CD14-positive monocyte (primary cell): Measurements from ENCODE around the gene SLC2A9. TPM values are rescaled to one million over a fixed set of nuclear protein-coding genes. Genes with fewer than 3 reads are reported as not detected.

ENCODE experiments used
- DNase-seq, 3 donors: peaks; one replicate each; pipeline ENCODE4 v3.0.0-alpha.2; 2011 to 2022
- H2AFZ ChIP-seq: 2 replicates; pipeline ENCODE4 v1.6.0; 2012; ENCODE audit warnings: mild to moderate bottlenecking, low read depth, low read length, inconsistent platforms; ENCODE audit not compliant: insufficient read depth, poor library complexity, severe bottlenecking
- H3K27ac ChIP-seq, 2 donors: 1 replicate in 1 of 2; 2 replicates in 1 of 2; pipeline ENCODE4 v1.5.1; 2012 to 2013; ENCODE audit warnings: low read length in 2 of 2, control low read depth in 1 of 2, inconsistent platforms in 1 of 2, low read depth in 1 of 2, mild to moderate bottlenecking in 1 of 2
- H3K27me3 ChIP-seq, 2 donors: one replicate each; pipeline versions ENCODE4 v1.6.0 to v1.6.1; 2011 to 2013; ENCODE audit warnings: low read length in 2 of 2; ENCODE audit not compliant: control insufficient read depth in 2 of 2, insufficient read depth in 2 of 2
- H3K36me3 ChIP-seq, 2 donors: replicated peaks in 1 of 2; 1 replicate in 1 of 2; 2 replicates in 1 of 2; pipeline versions ENCODE4 v1.5.1 to v1.6.1; 2012 to 2013; ENCODE audit warnings: low read length in 2 of 2, control low read depth in 1 of 2, inconsistent platforms in 1 of 2, mild to moderate bottlenecking in 1 of 2; ENCODE audit not compliant: insufficient read depth in 2 of 2, control insufficient read depth in 1 of 2
- H3K4me1 ChIP-seq, 2 donors: 1 replicate in 1 of 2; 2 replicates in 1 of 2; pipeline versions ENCODE4 v1.5.1 to v1.6.1; 2012 to 2013; ENCODE audit warnings: low read length in 2 of 2, control low read depth in 1 of 2, inconsistent platforms in 1 of 2, mild to moderate bottlenecking in 1 of 2, moderate library complexity in 1 of 2; ENCODE audit not compliant: insufficient read depth in 2 of 2, control insufficient read depth in 1 of 2
- H3K4me2 ChIP-seq: replicated peaks from 2 replicates; pipeline ENCODE3; 2012; ENCODE audit warnings: low read length, moderate library complexity, mild to moderate bottlenecking; ENCODE audit not compliant: poor library complexity, severe bottlenecking; ENCODE audit errors: extremely low read depth
- H3K4me3 ChIP-seq, 3 experiments: fragments of 200-600 bp in 1 of 3; sonication (generic) in 1 of 3; replicated peaks in 1 of 3; 1 replicate in 2 of 3; 2 replicates in 1 of 3; pipeline ENCODE4 v1.5.1; 2011 to 2013; ENCODE audit warnings: low read length in 3 of 3, mild to moderate bottlenecking in 3 of 3, control low read depth in 2 of 3, low read depth in 2 of 3, inconsistent platforms in 1 of 3, moderate library complexity in 1 of 3
- H3K79me2 ChIP-seq: 2 replicates; pipeline ENCODE4 v1.6.0; 2012; ENCODE audit warnings: mild to moderate bottlenecking, control low read depth, inconsistent platforms, low read length, moderate library complexity; ENCODE audit not compliant: insufficient read depth
- H3K9ac ChIP-seq: 2 replicates; pipeline ENCODE4 v1.6.0; 2017; ENCODE audit warnings: low read length, mild to moderate bottlenecking; ENCODE audit not compliant: insufficient read depth, poor library complexity, severe bottlenecking
- H3K9me3 ChIP-seq, 2 donors: replicated peaks in 1 of 2; 1 replicate in 1 of 2; 2 replicates in 1 of 2; pipeline versions ENCODE4 v1.5.1 to v1.6.1; 2012 to 2013; ENCODE audit warnings: low read length in 2 of 2, control low read depth in 1 of 2; ENCODE audit not compliant: control insufficient read depth in 1 of 2, insufficient read depth in 1 of 2
- H4K20me1 ChIP-seq: 2 replicates; pipeline ENCODE4 v1.6.0; 2012; ENCODE audit warnings: mild to moderate bottlenecking, low read length, control low read depth, moderate library complexity; ENCODE audit not compliant: insufficient read depth
- H3K27ac Mint-ChIP-seq, 7 donors: one replicate each; pipeline ENCODE4 v1.8.0; 2020; ENCODE audit warnings: mild to moderate bottlenecking in 7 of 7, mixed read lengths in 7 of 7, moderate library complexity in 6 of 7, inconsistent platforms in 2 of 7
- H3K27me3 Mint-ChIP-seq, 3 donors: one replicate each; pipeline ENCODE4 v1.8.0; 2021 to 2022; ENCODE audit warnings: low read depth in 3 of 3, mild to moderate bottlenecking in 3 of 3, mixed read lengths in 3 of 3, moderate library complexity in 3 of 3, inconsistent platforms in 1 of 3
- H3K36me3 Mint-ChIP-seq, 2 donors: one replicate each; pipeline ENCODE4 v1.8.0; 2020; ENCODE audit warnings: mixed read lengths in 2 of 2, inconsistent platforms in 1 of 2, mild to moderate bottlenecking in 1 of 2
- H3K4me1 Mint-ChIP-seq: one replicate; pipeline ENCODE4 v1.8.0; 2020; ENCODE audit warnings: mild to moderate bottlenecking, mixed read lengths
- H3K4me3 Mint-ChIP-seq, 2 donors: one replicate each; pipeline ENCODE4 v1.8.0; 2020; ENCODE audit warnings: mild to moderate bottlenecking in 2 of 2, mixed read lengths in 2 of 2, moderate library complexity in 1 of 2
- H3K9me3 Mint-ChIP-seq, 7 donors: one replicate each; pipeline ENCODE4 v1.8.0; 2020 to 2022; ENCODE audit warnings: mixed read lengths in 7 of 7, mild to moderate bottlenecking in 6 of 7, moderate library complexity in 6 of 7, inconsistent platforms in 2 of 7
- WGBS: methylation state at CpG from one replicate; pipeline ENCODE4 v1.1.5; 2013; ENCODE audit warnings: missing lambda C conversion rate; ENCODE audit not compliant: insufficient coverage; 5-methylcytosine and 5-hydroxymethylcytosine counted together
- intact Hi-C, 2 donors: fragments of 100-400 bp; cut with micrococcal nuclease; formaldehyde crosslinking; loops; one replicate each; pipeline versions ENCODE4 v1.15.0 to v1.15.1; 2023
- polyA plus RNA-seq, 3 donors: library from polyadenylated mRNA; depleted of rRNA in 1 of 3; unstranded in 2 of 3; stranded (reverse) in 1 of 3; fragments of 300-500 nt in 2 of 3; fragments of >200 nt in 1 of 3; fragmentation: Illumina TruSeq in 2 of 3; gene quantifications; 1 replicate in 2 of 3; 2 replicates in 1 of 3; pipeline ENCODE4 v1.2.3, GENCODE V29; 2012 to 2021
- TF ChIP-seq, protein P1 (sequence below): fragments of 200-600 bp; IDR thresholded peaks from one replicate; pipeline ENCODE4 v1.8.0; 2022; ENCODE audit warnings: antibody characterized with exemption, mild to moderate bottlenecking

SLC2A9 gene
- polyA plus RNA-seq, 3 donors = 27.3 to 38.6 (median 34.7) TPM

DNA sequence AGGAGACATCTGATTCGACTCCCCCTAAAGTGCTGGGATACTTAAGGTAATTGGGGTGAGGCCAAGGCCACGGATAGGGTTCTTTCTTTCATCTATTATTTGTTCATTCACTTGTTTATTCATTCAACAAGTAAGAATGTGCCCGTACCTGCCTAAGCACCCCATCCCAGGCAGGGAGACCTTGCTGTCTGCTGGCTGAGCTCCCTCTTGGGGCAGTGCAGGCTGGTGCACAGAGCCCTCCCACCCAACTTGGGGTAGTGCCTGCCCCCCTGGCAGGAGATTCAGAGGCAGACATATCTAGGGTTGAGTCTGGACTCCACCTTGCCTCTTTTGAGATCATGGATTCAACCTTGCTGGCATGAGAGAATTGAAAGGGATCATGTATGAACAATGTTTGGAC, 144.2 kb downstream of the SLC2A9 start:
- Mint-ChIP-seq H3K36me3 (peaks cover 62 to 66% of the 10 kb centered on the region in 2 donors), H3K4me1 (peaks cover 14% of the 10 kb centered on the region), H3K27me3 (no peaks in the 10 kb centered on the region), H3K27ac (peak overlapping the region in 1 of 7 donors; percentile 12), H3K4me3 (no peak overlapping the region), H3K9me3 (peaks cover 0 to 4% (median 0%) of the 10 kb centered on the region in 7 donors)
- no peak for DNase-seq
- Histone ChIP-seq H2AFZ (no peak overlapping the region), H3K27ac (no peak overlapping the region), H3K9me3 (no peaks in the 10 kb centered on the region), H4K20me1 (no peaks in the 10 kb centered on the region), H3K4me2 (no peak overlapping the region), H3K27me3 (no peaks in the 10 kb centered on the region), H3K9ac (no peak overlapping the region), H3K79me2 (no peaks in the 10 kb centered on the region), H3K36me3 (peaks cover 37 to 71% of the 10 kb centered on the region in 2 donors), H3K4me1 (peaks cover 12 to 13% of the 10 kb centered on the region in 2 donors), H3K4me3 (no peak overlapping the region)
- 100% methylated on average over 1 of the region's 3 CpGs for WGBS
- TF ChIP-seq, protein P1, sequence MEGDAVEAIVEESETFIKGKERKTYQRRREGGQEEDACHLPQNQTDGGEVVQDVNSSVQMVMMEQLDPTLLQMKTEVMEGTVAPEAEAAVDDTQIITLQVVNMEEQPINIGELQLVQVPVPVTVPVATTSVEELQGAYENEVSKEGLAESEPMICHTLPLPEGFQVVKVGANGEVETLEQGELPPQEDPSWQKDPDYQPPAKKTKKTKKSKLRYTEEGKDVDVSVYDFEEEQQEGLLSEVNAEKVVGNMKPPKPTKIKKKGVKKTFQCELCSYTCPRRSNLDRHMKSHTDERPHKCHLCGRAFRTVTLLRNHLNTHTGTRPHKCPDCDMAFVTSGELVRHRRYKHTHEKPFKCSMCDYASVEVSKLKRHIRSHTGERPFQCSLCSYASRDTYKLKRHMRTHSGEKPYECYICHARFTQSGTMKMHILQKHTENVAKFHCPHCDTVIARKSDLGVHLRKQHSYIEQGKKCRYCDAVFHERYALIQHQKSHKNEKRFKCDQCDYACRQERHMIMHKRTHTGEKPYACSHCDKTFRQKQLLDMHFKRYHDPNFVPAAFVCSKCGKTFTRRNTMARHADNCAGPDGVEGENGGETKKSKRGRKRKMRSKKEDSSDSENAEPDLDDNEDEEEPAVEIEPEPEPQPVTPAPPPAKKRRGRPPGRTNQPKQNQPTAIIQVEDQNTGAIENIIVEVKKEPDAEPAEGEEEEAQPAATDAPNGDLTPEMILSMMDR = no peak
- intact Hi-C loops = no loop called here

DNA sequence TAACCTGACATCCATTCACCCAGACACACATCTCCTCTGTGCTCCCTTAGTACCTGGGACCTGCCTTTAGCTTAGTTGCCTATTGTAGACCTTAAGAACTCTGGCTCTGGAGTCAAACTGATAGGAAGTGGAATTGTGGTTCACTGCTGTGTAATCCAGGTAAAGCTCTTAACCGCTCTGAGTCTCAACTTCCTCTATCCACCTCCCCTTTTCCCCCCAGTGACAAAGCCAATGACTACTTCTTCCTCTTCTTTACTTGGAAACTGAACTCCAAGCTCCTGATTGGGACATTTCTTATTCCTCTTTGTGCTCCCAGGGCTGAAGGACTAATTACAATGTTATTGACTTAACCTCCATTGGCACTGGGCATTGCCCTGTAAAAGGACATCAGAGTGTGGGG, 145.8 kb downstream of the SLC2A9 start:
- no peak overlapping the region for H3K4me3 ChIP-seq

More for the DNA sequence above, 145.8 kb downstream of the SLC2A9 start:
- H3K4me1 ChIP-seq = peaks cover 12 to 13% of the 10 kb centered on the region in 2 donors
- intact Hi-C loops = no loop called here
- no peak overlapping the region for H2AFZ ChIP-seq
- WGBS = 0% methylated on average over 1 of the region's 1 CpG
- H3K9ac ChIP-seq = no peak overlapping the region
- Mint-ChIP-seq H3K4me3 (no peak overlapping the region), H3K27ac (peak overlapping the region in 3 of 7 donors; percentile 11 to 37 (median 35)), H3K9me3 (peaks cover 0 to 4% (median 2%) of the 10 kb centered on the region in 7 donors), H3K27me3 (no peaks in the 10 kb centered on the region), H3K4me1 (peaks cover 14% of the 10 kb centered on the region), H3K36me3 (peaks cover 60 to 61% of the 10 kb centered on the region in 2 donors)
- peak; percentile 27 to 64 (median 39) for DNase-seq
- peaks cover 32 to 70% of the 10 kb centered on the region in 2 donors for H3K36me3 ChIP-seq
- H3K4me2 ChIP-seq = no peak overlapping the region
- H4K20me1 ChIP-seq = no peaks in the 10 kb centered on the region
- H3K27me3 ChIP-seq = no peaks in the 10 kb centered on the region
- H3K27ac ChIP-seq = peak overlapping the region in 1 of 2 donors; percentile 15
- no peaks in the 10 kb centered on the region for H3K79me2 ChIP-seq
- TF ChIP-seq, protein P1 = no peak
- H3K9me3 ChIP-seq = no peaks in the 10 kb centered on the region
